Thoracic aorta (tissue), 2 donors: Measurements from ENCODE around the gene PIN4. TPM values are rescaled to one million over a fixed set of nuclear protein-coding genes. Genes with fewer than 3 reads are reported as not detected.

Source experiments
- ATAC-seq: fragments of 150-250 bp; one replicate; pipeline ENCODE4 v1.8.0; 2017; ENCODE audit warnings: low read depth; ENCODE audit not compliant: insufficient number of reproducible peaks, low FRiP score
- DNase-seq: peaks from one replicate; pipeline ENCODE4 v3.0.0-alpha.2; 2020; ENCODE audit warnings: low spot score
- H3K27ac ChIP-seq, 2 donors: fragments of 200-600 bp; sonication (generic); 1 replicate in 1 of 2; 2 replicates in 1 of 2; pipeline ENCODE4 v1.5.1; 2016; ENCODE audit warnings: mild to moderate bottlenecking in 2 of 2, moderate library complexity in 2 of 2
- H3K27me3 ChIP-seq: fragments of 200-600 bp; sonication (generic); replicated peaks from 2 replicates; pipeline ENCODE4 v1.6.0; 2016; ENCODE audit warnings: mild to moderate bottlenecking; ENCODE audit not compliant: insufficient read depth
- H3K36me3 ChIP-seq: fragments of 200-600 bp; sonication (generic); one replicate; pipeline ENCODE4 v1.5.1; 2016
- H3K4me1 ChIP-seq, 2 donors: fragments of 200-600 bp; sonication (generic); 1 replicate in 1 of 2; 2 replicates in 1 of 2; pipeline versions ENCODE4 v1.5.1 to v1.6.0; 2016; ENCODE audit warnings: low read depth in 2 of 2, mild to moderate bottlenecking in 1 of 2; ENCODE audit not compliant: control insufficient read depth in 1 of 2
- H3K4me3 ChIP-seq: fragments of 200-600 bp; sonication (generic); 2 replicates; pipeline ENCODE4 v1.5.1; 2016; ENCODE audit warnings: mild to moderate bottlenecking
- H3K9me3 ChIP-seq: fragments of 200-600 bp; sonication (generic); 2 replicates; pipeline ENCODE4 v1.5.1; 2016
- total RNA-seq, 2 donors: library from RNA; depleted of rRNA; stranded (reverse); fragments of >200 nt; gene quantifications; one replicate each; pipeline versions ENCODE4 v1.1.0 to v1.2.3, GENCODE V29; 2016
- TF ChIP-seq, protein P1 (sequence below): fragments of 200-600 bp; sonication (generic); IDR thresholded peaks from one replicate; pipeline ENCODE4 v1.5.1; 2019; ENCODE audit warnings: antibody characterized with exemption

Gene PIN4
- total RNA-seq, 2 donors from 2014 or later: 3.9 to 5.6 TPM

DNA sequence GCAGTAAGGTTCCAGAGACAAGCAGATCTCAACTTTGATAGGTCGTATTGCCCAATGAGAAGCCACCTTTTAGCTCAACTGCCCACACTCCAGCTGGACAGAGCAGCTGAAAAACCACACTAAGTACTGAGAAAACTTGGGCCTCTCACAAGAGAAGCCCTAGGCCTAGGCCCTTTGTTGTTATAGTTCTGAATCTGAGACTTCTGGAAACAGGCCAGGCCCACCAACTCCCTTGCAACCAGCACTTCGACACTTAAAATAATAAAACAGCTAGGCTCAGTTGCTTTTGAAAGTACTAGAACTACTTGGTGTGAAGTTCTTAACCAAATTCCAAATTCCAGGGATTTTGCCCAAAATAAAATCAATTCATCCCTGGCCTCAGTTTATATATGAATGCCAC lies 36.4 kb upstream of the PIN4 start:
- Histone ChIP-seq H3K4me1 (no peaks in the 10 kb centered on the region), H3K27me3 (no peaks in the 10 kb centered on the region), H3K4me3 (no peak overlapping the region), H3K9me3 (no peaks in the 10 kb centered on the region), H3K36me3 (no peaks in the 10 kb centered on the region), H3K27ac (no peak overlapping the region)
- ATAC-seq (no peak), DNase-seq (no peak)
- TF ChIP-seq, protein P1, sequence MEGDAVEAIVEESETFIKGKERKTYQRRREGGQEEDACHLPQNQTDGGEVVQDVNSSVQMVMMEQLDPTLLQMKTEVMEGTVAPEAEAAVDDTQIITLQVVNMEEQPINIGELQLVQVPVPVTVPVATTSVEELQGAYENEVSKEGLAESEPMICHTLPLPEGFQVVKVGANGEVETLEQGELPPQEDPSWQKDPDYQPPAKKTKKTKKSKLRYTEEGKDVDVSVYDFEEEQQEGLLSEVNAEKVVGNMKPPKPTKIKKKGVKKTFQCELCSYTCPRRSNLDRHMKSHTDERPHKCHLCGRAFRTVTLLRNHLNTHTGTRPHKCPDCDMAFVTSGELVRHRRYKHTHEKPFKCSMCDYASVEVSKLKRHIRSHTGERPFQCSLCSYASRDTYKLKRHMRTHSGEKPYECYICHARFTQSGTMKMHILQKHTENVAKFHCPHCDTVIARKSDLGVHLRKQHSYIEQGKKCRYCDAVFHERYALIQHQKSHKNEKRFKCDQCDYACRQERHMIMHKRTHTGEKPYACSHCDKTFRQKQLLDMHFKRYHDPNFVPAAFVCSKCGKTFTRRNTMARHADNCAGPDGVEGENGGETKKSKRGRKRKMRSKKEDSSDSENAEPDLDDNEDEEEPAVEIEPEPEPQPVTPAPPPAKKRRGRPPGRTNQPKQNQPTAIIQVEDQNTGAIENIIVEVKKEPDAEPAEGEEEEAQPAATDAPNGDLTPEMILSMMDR: no peak

DNA sequence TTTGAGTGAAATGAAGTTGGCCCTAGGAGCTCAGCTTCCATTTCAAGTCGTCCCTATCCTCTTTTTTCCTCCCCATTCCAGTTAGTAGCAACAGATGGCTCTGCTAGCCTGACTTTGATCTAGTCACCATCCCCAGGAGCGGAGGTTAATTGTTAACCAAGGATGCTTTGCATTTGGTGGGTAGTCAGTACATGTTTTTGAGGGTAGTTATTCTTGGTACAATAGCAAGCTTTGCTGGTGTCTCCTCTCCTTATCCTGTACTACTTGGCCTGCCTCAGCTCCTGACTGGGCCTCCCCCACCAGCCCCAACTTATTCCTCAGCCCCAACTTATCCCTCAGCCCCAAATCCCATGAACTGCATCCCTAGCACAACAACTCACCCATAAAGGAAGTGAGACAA lies 35.0 kb upstream of the PIN4 start:
- ATAC-seq (no peak), DNase-seq (no peak)
- no peaks in the 10 kb centered on the region for H3K9me3 ChIP-seq
- no peaks in the 10 kb centered on the region for H3K27me3 ChIP-seq
- TF ChIP-seq, protein P1: no peak
- no peak overlapping the region for H3K27ac ChIP-seq
- no peak overlapping the region for H3K4me3 ChIP-seq
- no peaks in the 10 kb centered on the region for H3K36me3 ChIP-seq
- H3K4me1 ChIP-seq: no peaks in the 10 kb centered on the region

DNA sequence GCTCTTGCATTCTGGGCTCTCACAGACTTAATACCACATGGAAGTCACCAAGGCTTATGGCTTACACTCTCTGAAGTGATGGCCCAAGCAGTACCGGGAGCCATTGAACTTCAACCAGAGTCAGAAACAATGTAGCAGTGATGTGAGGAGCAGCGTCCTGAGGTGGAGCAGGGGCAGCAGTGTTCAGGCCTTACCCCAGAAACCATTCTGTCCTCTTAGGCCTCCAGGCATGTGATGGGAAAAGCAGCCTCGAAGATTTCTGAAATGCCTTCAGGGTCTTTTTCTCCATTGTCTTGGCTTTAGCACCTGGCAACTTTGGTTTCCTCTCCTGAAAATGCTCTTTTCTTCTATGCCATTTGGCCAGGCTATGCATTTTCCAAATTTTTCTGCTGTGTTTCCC lies 22.8 kb upstream of the PIN4 start:
- Histone ChIP-seq H3K4me3 (no peak overlapping the region), H3K36me3 (no peaks in the 10 kb centered on the region), H3K4me1 (no peaks in the 10 kb centered on the region), H3K27me3 (no peaks in the 10 kb centered on the region), H3K27ac (no peak overlapping the region), H3K9me3 (no peaks in the 10 kb centered on the region)
- no peak for ATAC-seq
- DNase-seq: no peak
- TF ChIP-seq, protein P1: no peak

DNA sequence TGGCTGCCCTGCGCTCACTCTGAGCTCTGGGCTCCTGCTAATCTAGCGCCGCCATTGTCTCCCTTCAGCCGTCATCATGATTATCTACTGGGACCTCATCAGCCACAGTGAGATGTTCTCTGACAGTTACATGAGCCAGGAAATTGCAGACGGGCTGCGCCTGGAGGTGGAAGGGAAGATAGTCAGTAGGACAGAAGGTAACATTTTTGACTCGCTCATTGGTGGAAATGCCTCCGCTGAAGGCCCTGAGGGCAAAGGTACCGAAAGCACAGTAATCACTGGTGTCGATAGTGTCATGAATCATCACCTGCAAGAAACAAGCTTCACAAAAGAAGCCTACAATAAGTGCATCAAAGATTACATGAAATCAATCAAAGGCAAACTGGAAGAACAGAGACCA lies 21.8 kb upstream of the PIN4 start:
- Histone ChIP-seq H3K27me3 (no peaks in the 10 kb centered on the region), H3K4me1 (no peaks in the 10 kb centered on the region), H3K4me3 (no peak overlapping the region), H3K27ac (no peak overlapping the region), H3K9me3 (no peaks in the 10 kb centered on the region), H3K36me3 (no peaks in the 10 kb centered on the region)
- ATAC-seq (no peak), DNase-seq (no peak)
- TF ChIP-seq, protein P1: no peak

DNA sequence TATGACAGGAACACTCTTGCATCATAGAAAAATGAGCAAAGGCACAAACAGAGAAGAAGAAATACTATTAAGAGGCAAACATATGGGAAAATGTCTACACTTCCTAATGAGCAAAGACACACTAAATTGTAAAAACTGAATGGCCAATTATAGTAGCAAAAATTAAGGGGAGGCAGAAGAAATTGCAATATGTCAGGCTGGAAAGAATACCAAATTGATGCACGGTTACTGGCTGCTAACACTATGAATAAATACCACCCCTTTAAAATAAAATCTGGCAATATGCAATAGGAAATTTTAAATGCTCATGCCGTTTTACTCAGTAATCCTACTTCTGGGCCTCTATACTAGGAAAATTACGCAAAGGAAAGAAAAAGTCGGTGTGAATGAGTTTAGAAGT lies 16.0 kb upstream of the PIN4 start:
- no peak overlapping the region for H3K27ac ChIP-seq
- ATAC-seq (no peak), DNase-seq (no peak)
- no peak overlapping the region for H3K4me3 ChIP-seq
- no peaks in the 10 kb centered on the region for H3K4me1 ChIP-seq
- no peaks in the 10 kb centered on the region for H3K27me3 ChIP-seq
- TF ChIP-seq, protein P1: no peak
- H3K9me3 ChIP-seq: no peaks in the 10 kb centered on the region
- no peaks in the 10 kb centered on the region for H3K36me3 ChIP-seq
